Stimulated activated CD8-positive, alpha-beta memory T cell treated with anti-CD3 and anti-CD28 coated beads, Interleukin-7, amount 100 ng/mL, for 1 hour (primary cell): ENCODE data around the gene HOMER3.

Experiments
- DNase-seq, 2 donors: peaks; one replicate each; pipeline ENCODE4 v3.0.0-alpha.2; 2020; ENCODE audit warnings: low read depth in 2 of 2

Gene HOMER3

GRCh38 chr19:18940769-18941627, at the start of gene HOMER3:
HOMER3 (minus strand) TSS chr19:18941217; CDS start chr19:18938982, 2,235 bp downstream.
- peak; percentile 53 to 66 for DNase-seq

DNA sequence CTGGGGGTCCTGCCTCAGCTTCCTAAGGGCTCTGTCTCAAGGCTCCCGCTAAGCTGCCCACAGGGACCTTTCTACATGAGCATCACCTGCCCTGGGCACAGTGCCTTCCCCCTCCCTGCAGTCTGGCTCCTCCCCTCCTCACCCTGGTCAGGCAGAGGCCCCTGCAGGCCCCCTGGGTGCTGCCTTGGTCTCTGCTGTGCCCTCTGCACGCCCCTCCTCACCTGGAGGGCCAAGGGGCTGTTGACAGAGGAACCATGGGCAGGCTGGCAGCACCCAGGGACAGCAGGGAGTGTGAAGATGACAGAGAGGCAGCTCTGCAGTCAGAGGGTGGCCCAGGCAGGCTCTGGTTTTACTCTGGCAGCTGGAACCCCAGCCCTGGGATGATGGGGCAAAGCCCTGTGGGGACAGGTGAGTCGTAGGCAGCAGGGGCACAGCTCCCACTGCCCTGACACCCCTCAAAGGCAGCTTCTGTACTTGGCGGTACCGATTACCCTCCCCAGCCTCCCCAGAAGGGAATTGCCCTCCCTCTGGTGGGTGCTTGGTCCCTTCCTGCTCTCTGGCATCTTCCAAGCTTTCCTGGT, 49.2 kb upstream of the HOMER3 start:
- DNase-seq: no peak

DNA sequence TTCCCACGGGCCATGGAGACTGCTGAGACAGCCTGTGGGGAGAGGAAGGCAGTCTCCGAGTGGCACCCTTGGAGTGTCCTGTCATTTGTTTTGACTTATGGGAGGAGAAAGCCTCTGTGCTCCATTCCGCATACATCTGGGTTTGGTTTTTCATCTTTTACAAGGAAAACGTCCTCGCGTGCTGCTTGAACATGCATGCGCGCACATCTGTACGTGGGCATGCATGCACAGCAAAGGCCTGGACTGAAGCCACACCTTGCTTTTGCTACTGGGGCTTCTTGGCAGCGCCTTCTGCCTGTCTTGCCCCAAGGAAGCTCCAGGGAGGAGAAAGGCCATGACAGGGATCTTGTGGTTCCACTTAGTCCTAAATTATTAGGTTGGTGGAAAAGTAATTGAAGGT, 48.3 kb upstream of the HOMER3 start:
- DNase-seq: no peak

GRCh38 chr19:18987456-18987855, 46.4 kb upstream of the HOMER3 start:
- DNase-seq: no peak

DNA sequence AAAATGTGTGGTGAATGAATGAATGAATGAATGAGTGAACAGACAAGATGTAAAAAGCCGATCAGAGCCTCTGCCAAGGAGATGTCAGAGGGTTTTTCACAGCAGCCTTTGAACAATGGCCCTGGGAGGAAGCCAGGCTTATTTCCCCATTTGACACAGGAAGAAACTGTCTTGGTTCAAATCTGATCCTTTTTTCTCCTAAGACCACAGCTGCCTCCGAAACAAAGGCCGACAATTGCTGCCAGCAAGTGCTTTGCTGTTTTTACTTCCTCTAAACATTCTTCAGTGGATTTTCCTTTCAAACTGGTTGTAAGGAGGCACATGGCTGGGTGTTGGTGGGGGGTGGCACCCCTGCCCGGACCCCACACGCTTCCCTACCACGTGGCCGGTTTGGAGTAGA, 44.2 kb upstream of the HOMER3 start:
- DNase-seq: no peak

GRCh38 chr19:18984251-18984650, 43.2 kb upstream of the HOMER3 start:
- no peak for DNase-seq

DNA sequence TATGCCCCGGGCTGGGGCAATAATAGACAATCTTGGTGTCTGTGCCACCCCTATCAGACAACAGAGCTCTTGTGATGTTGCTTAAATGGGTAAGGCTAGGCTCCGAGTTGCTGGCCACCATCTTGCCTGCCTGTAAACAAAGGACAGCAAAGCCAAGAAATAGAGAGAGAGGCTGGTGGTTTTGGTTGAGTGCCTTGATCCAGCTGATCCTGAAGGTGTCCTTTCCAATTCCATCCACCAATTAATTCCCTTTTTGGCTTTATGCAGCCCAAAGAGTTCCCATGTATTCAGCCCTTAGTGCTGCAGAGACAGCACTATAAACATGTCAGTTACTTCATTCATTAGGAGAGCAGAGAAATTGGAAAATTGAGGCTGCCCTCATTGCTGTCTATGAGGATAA, 41.7 kb upstream of the HOMER3 start:
- no peak for DNase-seq

DNA sequence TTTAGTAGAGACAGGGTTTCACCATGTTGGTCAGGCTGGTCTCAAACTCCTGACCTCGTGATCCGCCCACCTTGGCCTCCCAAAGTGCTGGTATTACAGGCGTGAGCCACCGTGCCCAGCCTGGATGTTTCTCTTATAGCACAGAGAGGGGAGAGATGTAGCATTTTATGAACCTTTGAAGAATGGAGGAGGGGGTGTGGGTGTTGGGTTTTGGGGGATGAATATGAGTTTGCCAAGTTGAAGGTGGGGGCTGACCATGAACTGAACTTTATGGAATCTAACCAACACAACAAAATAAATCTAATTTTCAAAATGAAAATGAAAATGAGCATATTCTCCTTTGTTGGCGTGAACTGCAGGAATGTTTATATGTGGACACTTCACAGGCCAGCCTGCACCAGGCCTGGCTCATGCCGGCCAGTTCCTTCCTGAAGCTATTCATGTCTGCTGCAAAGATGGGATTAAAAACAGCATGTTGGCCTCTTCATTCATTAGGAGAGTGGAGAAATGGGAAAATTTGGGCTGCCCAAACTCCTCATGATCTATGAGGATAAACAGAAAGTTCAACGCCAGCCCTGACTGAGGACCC, 39.5 kb upstream of the HOMER3 start:
- DNase-seq: no peak

DNA sequence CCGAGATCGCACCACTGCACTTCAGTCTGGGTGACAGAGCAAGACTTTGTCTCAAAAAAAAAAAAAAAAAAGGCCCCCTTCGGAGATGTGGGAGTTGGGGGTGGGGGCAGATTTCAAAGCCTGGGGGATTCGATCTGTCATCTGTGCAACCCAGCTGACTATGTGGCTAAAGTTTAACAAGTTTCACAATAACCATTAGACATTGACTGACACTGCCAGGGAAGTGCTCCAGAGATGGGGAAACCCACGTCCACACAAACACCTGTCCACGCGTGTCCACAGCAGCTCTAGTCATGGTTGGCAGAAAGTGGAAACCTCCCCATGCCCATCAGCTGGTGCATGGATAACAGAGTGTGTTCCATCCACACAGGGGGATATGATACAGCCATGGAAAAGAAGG, 37.6 kb upstream of the HOMER3 start:
- DNase-seq: no peak

- DNase-seq: no peak
These were observed 34.9 kb upstream of the HOMER3 start for GRCh38 chr19:18975869-18976268.

DNA sequence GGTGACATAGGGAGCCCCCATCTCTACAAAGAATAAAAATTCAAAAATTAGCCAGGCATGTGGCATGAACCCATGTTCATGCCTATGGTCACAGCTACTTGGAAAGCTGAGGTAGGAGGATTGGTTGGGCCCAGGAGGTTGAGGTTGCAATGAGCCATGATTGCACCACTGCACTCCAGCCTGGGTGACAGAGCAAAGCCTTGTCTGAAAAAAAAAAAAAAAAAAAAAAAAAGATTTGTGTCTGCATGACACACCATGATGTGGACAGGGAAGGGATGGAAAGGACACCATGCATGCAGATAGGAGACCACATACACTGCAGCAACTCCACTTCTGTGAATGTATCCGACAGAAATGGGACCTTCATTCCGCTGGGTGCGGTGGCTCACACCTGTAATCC, 34.0 kb upstream of the HOMER3 start:
- no peak for DNase-seq

DNA sequence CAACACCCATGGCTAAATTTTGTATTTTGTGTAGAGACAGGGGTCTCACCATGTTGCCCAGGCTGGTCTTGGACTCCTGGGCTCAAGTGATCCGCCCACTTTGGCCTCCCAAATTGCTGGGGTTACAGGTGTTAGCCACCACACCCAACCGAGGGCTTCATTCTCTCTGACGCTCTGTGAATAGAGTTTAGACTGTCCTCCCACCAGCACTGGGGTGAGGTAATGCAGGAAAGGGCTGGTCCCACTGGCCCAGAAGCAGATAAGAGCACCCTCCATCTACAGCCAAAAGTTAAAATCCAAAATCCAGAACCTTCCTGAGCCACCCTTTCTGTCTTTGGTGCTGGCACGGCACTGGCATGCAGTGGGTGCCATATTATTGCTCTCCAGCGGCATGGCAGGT, 31.8 kb upstream of the HOMER3 start:
- DNase-seq: no peak

DNA sequence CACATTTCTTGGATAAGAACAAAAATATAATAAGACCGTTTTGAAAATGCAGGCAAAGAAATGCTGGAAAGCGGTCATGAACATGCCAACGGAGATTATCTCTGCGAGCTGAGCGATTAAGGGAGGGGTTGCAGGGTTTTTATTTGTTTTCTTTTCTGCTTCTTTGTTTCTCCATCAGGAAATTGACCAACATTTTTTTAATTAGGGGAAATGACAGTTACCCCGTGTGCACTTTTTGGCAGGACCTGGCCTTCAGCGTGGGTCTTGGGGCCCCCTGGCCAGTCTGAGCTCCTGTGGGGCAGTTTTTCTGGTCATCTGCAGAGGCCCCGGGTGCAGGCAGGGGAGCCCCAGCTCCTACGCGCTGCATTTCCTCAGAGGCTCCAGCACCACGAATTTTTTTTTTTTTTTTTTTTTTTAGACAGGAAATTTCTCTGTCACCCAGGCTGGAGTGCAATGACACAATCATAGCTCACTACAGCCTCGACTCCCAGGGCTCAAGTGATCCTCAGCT, 31.3 kb upstream of the HOMER3 start:
- DNase-seq: no peak

DNA sequence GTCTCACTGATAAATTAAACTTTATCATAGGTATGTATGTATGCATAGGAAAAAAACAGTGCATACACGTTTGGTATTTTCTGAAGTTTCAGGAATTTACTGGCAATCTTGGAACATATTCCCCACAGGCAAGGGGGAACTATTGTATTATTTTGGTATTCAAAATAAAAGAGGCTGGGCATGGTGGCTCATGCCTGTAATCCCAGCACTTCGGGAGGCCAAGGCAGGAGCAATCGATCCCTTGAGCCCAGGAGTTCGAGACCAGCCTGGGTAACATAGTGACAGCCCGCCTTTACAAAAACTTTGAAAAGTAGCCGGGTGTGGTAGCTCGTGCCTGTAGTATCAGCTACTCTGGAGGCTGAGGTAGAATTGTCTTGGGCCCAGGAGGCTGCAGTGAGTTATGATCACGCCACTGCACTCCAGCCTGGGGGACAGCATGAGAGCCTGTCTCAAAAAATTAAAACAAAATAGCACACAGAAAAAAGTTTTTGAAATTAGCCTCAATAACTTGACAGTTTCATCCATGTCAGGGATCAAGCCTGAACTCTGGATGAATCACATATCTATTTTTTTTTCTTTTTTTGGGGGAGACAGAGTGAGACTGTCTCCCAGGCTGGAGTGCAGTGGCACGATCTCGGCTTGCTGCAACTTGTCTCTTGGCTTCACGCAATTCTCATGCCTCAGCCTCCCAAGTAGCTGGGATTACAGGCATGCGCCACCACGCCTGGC, 29.1 kb upstream of the HOMER3 start:
- DNase-seq: no peak

GRCh38 chr19:18967358-18968146, 26.5 kb upstream of the HOMER3 start:
- DNase-seq: no peak

GRCh38 chr19:18966307-18966706, 25.3 kb upstream of the HOMER3 start:
- DNase-seq: no peak

GRCh38 chr19:18964121-18964520, 23.1 kb upstream of the HOMER3 start:
- no peak for DNase-seq

- DNase-seq: no peak
These were observed 21.0 kb upstream of the HOMER3 start for GRCh38 chr19:18961767-18962620.

DNA sequence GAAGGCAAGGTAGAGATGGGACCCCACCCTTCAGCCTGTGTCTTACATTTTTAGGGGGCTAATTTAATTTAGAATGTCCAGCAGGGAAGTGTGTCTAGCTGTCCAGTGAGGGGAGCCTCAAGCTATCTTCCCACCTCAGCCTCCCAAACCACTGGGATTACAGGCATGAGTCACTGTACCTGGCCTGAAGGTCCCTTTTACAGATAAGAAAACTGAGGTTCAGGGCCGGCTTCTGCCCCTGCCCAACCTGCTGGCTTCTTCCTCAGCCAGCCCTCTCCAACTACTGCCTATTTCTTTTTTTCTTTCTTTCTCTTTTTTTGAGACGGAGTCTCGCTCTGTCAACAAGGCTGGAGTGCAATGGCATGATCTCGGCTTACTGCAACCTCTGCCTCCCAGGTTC, 19.4 kb upstream of the HOMER3 start:
- no peak for DNase-seq

- no peak for DNase-seq
These were observed 14.0 kb upstream of the HOMER3 start for GRCh38 chr19:18955042-18955441.
